D721Med (cell line): ENCODE results near the gene DCPS.
"Not testable (repeated sequence)": the region's sequence is repeated elsewhere in the genome, so short reads cannot be mapped to it uniquely, and the experiment has no call there.

Experiments
- DNase-seq: peaks from one replicate; pipeline ENCODE4 v3.0.0; 2011; ENCODE audit warnings: low spot score; ENCODE audit not compliant: insufficient read length
- FAIRE-seq: peaks from 2 replicates; lab custom pipeline; 2011; peaks lifted over from hg19 to GRCh38; lab: Jason Lieb, UNC
- CTCF ChIP-seq: IDR thresholded peaks from 2 replicates; pipeline ENCODE4 v1.5.1; 2012; ENCODE audit warnings: mild to moderate bottlenecking, control low read depth; ENCODE audit not compliant: insufficient read depth; ENCODE audit errors: missing control alignments

DCPS gene

GRCh38 chr11:126370016-126370415, 66.2 kb downstream of the DCPS start:
- no peak for DNase-seq
- no peak for FAIRE-seq
- no peak for TF ChIP-seq CTCF

GRCh38 chr11:126371595-126371994, 67.7 kb downstream of the DCPS start:
- TF ChIP-seq CTCF: no peak
- FAIRE-seq (no peak), DNase-seq (no peak)

- not testable (repeated sequence) for FAIRE-seq, DNase-seq
Measured at GRCh38 chr11:126373389-126374066, 69.7 kb downstream of the DCPS start.

- not testable (repeated sequence) for DNase-seq, FAIRE-seq
Measured at GRCh38 chr11:126374562-126375300, 70.9 kb downstream of the DCPS start.

- DNase-seq (no peak), FAIRE-seq (no peak)
- no peak for TF ChIP-seq CTCF
Measured at GRCh38 chr11:126375726-126376125, 71.9 kb downstream of the DCPS start.

- FAIRE-seq (no peak), DNase-seq (no peak)
- TF ChIP-seq CTCF: no peak
Measured at GRCh38 chr11:126378763-126379162, 74.9 kb downstream of the DCPS start.

GRCh38 chr11:126380909-126381308, 77.0 kb downstream of the DCPS start:
- FAIRE-seq: no peak
- TF ChIP-seq CTCF: no peak

GRCh38 chr11:126381960-126382359, 78.1 kb downstream of the DCPS start:
- FAIRE-seq, DNase-seq: not testable (repeated sequence)

More at GRCh38 chr11:126380909-126381308, 77.0 kb downstream of the DCPS start:
- DNase-seq: no peak

- not testable (repeated sequence) for DNase-seq, FAIRE-seq
Measured at GRCh38 chr11:126382641-126383040, 78.8 kb downstream of the DCPS start.
